HCT116 (cell line): ENCODE results near the gene HSF2BP. TPM values are rescaled to one million over a fixed set of nuclear protein-coding genes. Genes with fewer than 3 reads are reported as not detected.

Source experiments
- ATAC-seq: fragments of 200-7000 bp; cut with Tn5 transposase; 2 replicates; pipeline ENCODE4 v1.9.1; 2020; ENCODE audit warnings: mild to moderate bottlenecking, moderate library complexity
- BruUV-seq: library from RNA; stranded (reverse); fragments of 400-500 nt; replicated peaks from 2 replicates; lab custom pipeline; 2021; lab: Mats Ljungman, UMichigan
- CTCF ChIA-PET: fragments of 300-600 bp; sonication (Branson Sonifier 250); formaldehyde crosslinking; loops from one replicate; lab custom pipeline; 2021; ENCODE audit warnings: antibody characterized with exemption; lab: Charles Lee
- POLR2A ChIA-PET: fragments of 300-600, 350-600 bp; sonication (Branson Sonifier 250); formaldehyde crosslinking; loops from one replicate; lab custom pipeline; 2021; ENCODE audit warnings: antibody characterized with exemption; lab: Charles Lee
- RAD21 ChIA-PET, 2 experiments: fragments of 300-600 bp; sonication (Branson Sonifier 250); formaldehyde crosslinking; loops; one replicate each; lab custom pipeline; 2023; ENCODE audit warnings: low total read pairs in 2 of 2; ENCODE audit not compliant: uncharacterized antibody in 2 of 2, unreplicated experiment in 2 of 2, low non-redundant PET in 1 of 2; lab: Charles Lee
- DNase-seq: peaks from one replicate; pipeline ENCODE4 v3.0.0-alpha.2; 2010; ENCODE audit warnings: low read depth, low spot score
- H2AFZ ChIP-seq: fragments of 200-600 bp; shearing (Covaris generic), sonication (generic); 2 replicates; pipeline ENCODE4 v1.6.1; 2017; ENCODE audit warnings: low read depth, mixed run types, mixed read lengths, antibody characterized with exemption, low read length; ENCODE audit not compliant: poor library complexity, severe bottlenecking
- H3K27ac ChIP-seq: 2 replicates; pipeline ENCODE4 v1.5.1; 2012; ENCODE audit warnings: low read depth, low read length
- H3K27me3 ChIP-seq: fragments of 200-600 bp; sonication (generic); 2 replicates; pipeline ENCODE4 v1.6.1; 2016; ENCODE audit warnings: mixed run types, low read length, mixed read lengths; ENCODE audit not compliant: insufficient read depth
- H3K36me3 ChIP-seq, 2 experiments: fragments of 200-500 bp in 1 of 2; fragments of 200-600 bp in 1 of 2; sonication (Bioruptor generic) in 1 of 2; sonication (generic) in 1 of 2; 2 replicates each; pipeline versions ENCODE4 v1.5.1 to v1.6.1; 2014 to 2016; ENCODE audit warnings: low read length in 2 of 2, inconsistent platforms in 1 of 2, mixed read lengths in 1 of 2, mixed run types in 1 of 2; ENCODE audit not compliant: insufficient read depth in 2 of 2, control insufficient read depth in 1 of 2
- H3K4me1 ChIP-seq, 2 experiments: fragments of 200-600 bp in 1 of 2; sonication (generic) in 1 of 2; 2 replicates each; pipeline versions ENCODE4 v1.5.1 to v1.6.1; 2012 to 2017; ENCODE audit warnings: low read length in 2 of 2, inconsistent platforms in 1 of 2, mild to moderate bottlenecking in 1 of 2, mixed read lengths in 1 of 2, mixed run types in 1 of 2, moderate library complexity in 1 of 2; ENCODE audit not compliant: insufficient read depth in 2 of 2, control insufficient read depth in 1 of 2
- H3K4me2 ChIP-seq: fragments of 200-600 bp; sonication (generic); 2 replicates; pipeline ENCODE4 v1.6.1; 2017; ENCODE audit warnings: mixed run types, low read length, mixed read lengths
- H3K4me3 ChIP-seq, 2 experiments: fragments of 200-600 bp in 1 of 2; sonication (generic) in 1 of 2; replicated peaks in 1 of 2; 2 replicates each; pipeline ENCODE4 v1.5.1; 2011 to 2016; ENCODE audit warnings: low read length in 2 of 2, control low read depth in 1 of 2, low read depth in 1 of 2, mild to moderate bottlenecking in 1 of 2, mixed read lengths in 1 of 2, mixed run types in 1 of 2
- H3K79me2 ChIP-seq: fragments of 200-600 bp; sonication (generic); 2 replicates; pipeline ENCODE4 v1.6.1; 2017; ENCODE audit warnings: mild to moderate bottlenecking, mixed run types, low read length, moderate library complexity, mixed read lengths; ENCODE audit not compliant: insufficient read depth
- H3K9ac ChIP-seq: fragments of 200-600 bp; sonication (generic); 2 replicates; pipeline ENCODE4 v1.6.1; 2016; ENCODE audit warnings: low read length, mixed read lengths
- H3K9me2 ChIP-seq: fragments of 200-600 bp; sonication (generic), shearing (Covaris generic); 2 replicates; pipeline ENCODE4 v1.6.1; 2017; ENCODE audit warnings: mixed run types, mild to moderate bottlenecking, moderate library complexity; ENCODE audit not compliant: insufficient read depth
- H3K9me3 ChIP-seq, 2 experiments: fragments of 200-500 bp in 1 of 2; fragments of 200-600 bp in 1 of 2; sonication (Bioruptor generic) in 1 of 2; sonication (generic) in 1 of 2; 2 replicates each; pipeline ENCODE4 v1.6.1; 2014 to 2017; ENCODE audit warnings: low read length in 2 of 2, mixed read lengths in 2 of 2, inconsistent platforms in 1 of 2, low read depth in 1 of 2, mild to moderate bottlenecking in 1 of 2, mixed run types in 1 of 2, moderate library complexity in 1 of 2; ENCODE audit not compliant: control insufficient read depth in 1 of 2, insufficient read depth in 1 of 2
- H4K20me1 ChIP-seq: fragments of 200-600 bp; sonication (generic), shearing (Covaris generic); 2 replicates; pipeline ENCODE4 v1.6.1; 2017; ENCODE audit warnings: mixed run types, mild to moderate bottlenecking, moderate library complexity; ENCODE audit not compliant: insufficient read depth
- CBX3 ChIP-seq: IDR thresholded peaks from 2 replicates; pipeline ENCODE4 v1.6.1; 2012; ENCODE audit warnings: low read depth
- CEBPB ChIP-seq: IDR thresholded peaks from 2 replicates; pipeline ENCODE4 v1.6.1; 2012; ENCODE audit warnings: low read depth
- EGR1 ChIP-seq: IDR thresholded peaks from 2 replicates; pipeline ENCODE4 v1.6.1; 2012; ENCODE audit warnings: low read depth
- EZH2 ChIP-seq: fragments of 200-600 bp; sonication (generic); IDR thresholded peaks from 2 replicates; pipeline ENCODE4 v1.6.1; 2017; ENCODE audit warnings: antibody characterized with exemption, mixed run types
- EZH2phosphoT487 ChIP-seq: fragments of 200-600 bp; IDR thresholded peaks from 2 replicates; pipeline ENCODE4 v1.6.1; 2018; ENCODE audit warnings: antibody characterized with exemption, borderline replicate concordance
- FOSL1 ChIP-seq: IDR thresholded peaks from 2 replicates; pipeline ENCODE4 v1.6.1; 2012; ENCODE audit warnings: low read depth
- JUND ChIP-seq: IDR thresholded peaks from 2 replicates; pipeline ENCODE4 v1.6.1; 2012
- MAX ChIP-seq: IDR thresholded peaks from 2 replicates; pipeline ENCODE4 v1.6.1; 2012
- POLR2A ChIP-seq: IDR thresholded peaks from 2 replicates; pipeline ENCODE4 v1.7.0; 2011; ENCODE audit warnings: borderline replicate concordance; ENCODE audit not compliant: insufficient read depth, insufficient read length; ENCODE audit errors: extremely low read depth
- POLR2AphosphoS5 ChIP-seq: IDR thresholded peaks from 2 replicates; pipeline ENCODE4 v1.6.1; 2011; ENCODE audit warnings: mild to moderate bottlenecking, low read depth, low read length, moderate library complexity
- RAD21 ChIP-seq: IDR thresholded peaks from 2 replicates; pipeline ENCODE4 v1.6.1; 2012; ENCODE audit warnings: low read depth, mild to moderate bottlenecking
- SIN3A ChIP-seq: IDR thresholded peaks from 2 replicates; pipeline ENCODE4 v1.6.1; 2012; ENCODE audit warnings: low read depth
- SP1 ChIP-seq: IDR thresholded peaks from 2 replicates; pipeline ENCODE4 v1.6.1; 2012; ENCODE audit warnings: low read depth
- SRF ChIP-seq: IDR thresholded peaks from 2 replicates; pipeline ENCODE4 v1.6.1; 2012; ENCODE audit warnings: low read depth
- TCF7L2 ChIP-seq: IDR thresholded peaks from 2 replicates; pipeline ENCODE4 v1.7.0; 2011; ENCODE audit warnings: borderline replicate concordance, inconsistent platforms; ENCODE audit not compliant: insufficient read depth, insufficient read length; ENCODE audit errors: extremely low read depth
- YY1 ChIP-seq: IDR thresholded peaks from 2 replicates; pipeline ENCODE4 v1.6.1; 2011; ENCODE audit warnings: low read length, low read depth, moderate library complexity, mild to moderate bottlenecking; ENCODE audit not compliant: insufficient replicate concordance; ENCODE audit errors: extremely low read depth
- ZNF274 ChIP-seq: fragments of 200-500 bp; sonication (Bioruptor generic); IDR thresholded peaks from 2 replicates; pipeline ENCODE4 v1.6.1; 2014; ENCODE audit warnings: mild to moderate bottlenecking, low read depth, low read length, inconsistent platforms
- intact Hi-C: fragments of 100-400 bp; cut with micrococcal nuclease; formaldehyde crosslinking; loops from 2 replicates; pipeline ENCODE4 v1.10.0; 2022
- total RNA-seq: library from RNA; stranded (reverse); gene quantifications from one replicate; pipeline ENCODE4 v1.2.1, GENCODE V29; 2021; ENCODE audit not compliant: unreplicated experiment
- TF ChIP-seq, protein P1 (sequence below): IDR thresholded peaks from 2 replicates; pipeline ENCODE4 v1.6.1; 2011; ENCODE audit warnings: mild to moderate bottlenecking, low read length, moderate library complexity; ENCODE audit not compliant: insufficient replicate concordance; ENCODE audit errors: extremely low read depth
- TF ChIP-seq, protein P2 (sequence below): IDR thresholded peaks from 2 replicates; pipeline ENCODE4 v1.6.1; 2012

HSF2BP gene
- total RNA-seq, 1 experiment from 2014 or later, result 0.59 TPM

DNA sequence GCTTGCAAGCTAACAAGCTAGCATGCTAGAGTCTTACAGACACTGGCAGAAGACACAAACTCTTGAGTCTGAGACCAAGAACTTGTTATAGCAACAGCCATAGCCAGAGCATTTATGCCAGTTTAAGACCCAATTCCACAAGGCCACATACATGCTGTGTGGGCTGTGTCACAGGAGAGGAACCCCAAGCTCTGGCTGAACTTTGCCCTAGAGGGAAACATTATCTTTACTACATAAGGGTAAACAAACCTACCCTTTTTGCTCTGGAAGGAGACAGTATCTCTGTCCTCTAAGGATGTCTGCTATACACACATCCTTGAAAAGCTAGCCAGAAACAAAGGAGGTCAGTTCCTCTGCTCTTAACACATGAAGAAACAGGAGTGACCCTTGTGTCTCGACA is 70.3 kb downstream of the HSF2BP start:
- Histone ChIP-seq H3K79me2 (no peaks in the 10 kb centered on the region), H3K9ac (no peak overlapping the region), H3K27ac (no peak overlapping the region), H3K36me3 (no peaks in the 10 kb centered on the region), H3K9me3 (no peaks in the 10 kb centered on the region), H4K20me1 (no peaks in the 10 kb centered on the region), H2AFZ (no peak overlapping the region), H3K9me2 (no peaks in the 10 kb centered on the region), H3K4me1 (peaks cover 15 to 19% of the 10 kb centered on the region in 2 experiments), H3K4me3 (no peak overlapping the region), H3K27me3 (no peaks in the 10 kb centered on the region), H3K4me2 (no peak overlapping the region)
- ChIA-PET RAD21 (no interaction called here), POLR2A (no interaction called here), CTCF (no interaction called here)
- intact Hi-C loops, result no loop called here
- ATAC-seq (no peak), DNase-seq (no peak)
- TF ChIP-seq CEBPB, result no peak
- no peak for TF ChIP-seq EZH2
- no peak for TF ChIP-seq SP1
- TF ChIP-seq MAX, result no peak
- TF ChIP-seq YY1, result no peak
- no peak for TF ChIP-seq EZH2phosphoT487
- no peak for TF ChIP-seq POLR2AphosphoS5
- no TSS peak for BruUV-seq

DNA sequence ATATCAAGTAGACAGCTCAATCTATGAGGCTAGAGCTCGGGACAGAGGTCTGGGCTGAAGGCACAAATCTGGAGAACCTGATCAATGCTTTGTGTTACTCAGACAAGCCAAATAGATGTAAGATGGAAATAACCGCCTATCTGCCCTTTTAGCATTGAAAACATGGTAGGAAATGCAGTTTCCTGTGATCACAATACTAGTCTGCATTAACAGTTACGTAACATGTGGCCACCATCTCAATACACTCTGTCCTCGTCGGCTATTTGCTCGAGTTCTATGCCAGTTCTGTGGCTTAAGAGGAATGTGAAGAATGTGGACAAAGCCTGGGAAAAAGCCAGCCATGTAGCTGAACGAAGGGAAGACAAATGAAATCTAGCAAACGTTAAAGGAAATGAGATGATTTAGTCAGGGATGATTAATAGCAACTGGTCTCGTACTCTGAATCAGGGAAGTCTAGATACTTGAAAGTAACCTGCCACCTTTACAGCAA is 73.3 kb downstream of the HSF2BP start:
- intact Hi-C loops, result no loop called here
- POLR2A ChIA-PET, result no interaction called here
- no peaks in the 10 kb centered on the region for H4K20me1 ChIP-seq
- DNase-seq (peak; percentile 61), ATAC-seq (peak; percentile 86)
- H3K36me3 ChIP-seq, result no peaks in the 10 kb centered on the region
- no peaks in the 10 kb centered on the region for H3K9me2 ChIP-seq
- H3K27ac ChIP-seq, result no peak overlapping the region
- peaks cover 15 to 19% of the 10 kb centered on the region in 2 experiments for H3K4me1 ChIP-seq
- H3K4me3 ChIP-seq, result peak overlapping the region in 1 of 2 experiments; percentile 9; a peak in 1 of 4 replicates
- H2AFZ ChIP-seq, result peak overlapping the region; percentile 62
- no peaks in the 10 kb centered on the region for H3K79me2 ChIP-seq
- H3K9ac ChIP-seq, result peak overlapping the region; percentile 21; the same call in 1 of the 2 replicates
- H3K27me3 ChIP-seq, result no peaks in the 10 kb centered on the region
- H3K9me3 ChIP-seq, result no peaks in the 10 kb centered on the region
- peak overlapping the region; percentile 55 for H3K4me2 ChIP-seq
- CTCF ChIA-PET, result no interaction called here
- RAD21 ChIA-PET, result no interaction called here
- no TSS peak for BruUV-seq
- no peak for TF ChIP-seq YY1
- no peak for TF ChIP-seq SRF
- TF ChIP-seq FOSL1, result no peak
- TF ChIP-seq SP1, result 0 out of 2 replicates have a peak, but pooled peaks have one; percentile 25
- TF ChIP-seq, protein P1, sequence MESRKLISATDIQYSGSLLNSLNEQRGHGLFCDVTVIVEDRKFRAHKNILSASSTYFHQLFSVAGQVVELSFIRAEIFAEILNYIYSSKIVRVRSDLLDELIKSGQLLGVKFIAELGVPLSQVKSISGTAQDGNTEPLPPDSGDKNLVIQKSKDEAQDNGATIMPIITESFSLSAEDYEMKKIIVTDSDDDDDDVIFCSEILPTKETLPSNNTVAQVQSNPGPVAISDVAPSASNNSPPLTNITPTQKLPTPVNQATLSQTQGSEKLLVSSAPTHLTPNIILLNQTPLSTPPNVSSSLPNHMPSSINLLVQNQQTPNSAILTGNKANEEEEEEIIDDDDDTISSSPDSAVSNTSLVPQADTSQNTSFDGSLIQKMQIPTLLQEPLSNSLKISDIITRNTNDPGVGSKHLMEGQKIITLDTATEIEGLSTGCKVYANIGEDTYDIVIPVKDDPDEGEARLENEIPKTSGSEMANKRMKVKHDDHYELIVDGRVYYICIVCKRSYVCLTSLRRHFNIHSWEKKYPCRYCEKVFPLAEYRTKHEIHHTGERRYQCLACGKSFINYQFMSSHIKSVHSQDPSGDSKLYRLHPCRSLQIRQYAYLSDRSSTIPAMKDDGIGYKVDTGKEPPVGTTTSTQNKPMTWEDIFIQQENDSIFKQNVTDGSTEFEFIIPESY, result no peak
- TF ChIP-seq CEBPB, result peak; percentile 67
- TF ChIP-seq EZH2, result no peak
- TF ChIP-seq POLR2A, result no peak
- TF ChIP-seq MAX, result peak; percentile 40; the same call in 1 of the 2 replicates
- TF ChIP-seq, protein P2, sequence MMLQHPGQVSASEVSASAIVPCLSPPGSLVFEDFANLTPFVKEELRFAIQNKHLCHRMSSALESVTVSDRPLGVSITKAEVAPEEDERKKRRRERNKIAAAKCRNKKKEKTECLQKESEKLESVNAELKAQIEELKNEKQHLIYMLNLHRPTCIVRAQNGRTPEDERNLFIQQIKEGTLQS, result no peak
- peak; percentile 15; the same call in 1 of the 2 replicates for TF ChIP-seq CBX3
- TF ChIP-seq ZNF274, result no peak
- no peak for TF ChIP-seq EZH2phosphoT487
- TF ChIP-seq TCF7L2, result no peak
- TF ChIP-seq JUND, result no peak
- TF ChIP-seq RAD21, result no peak
- TF ChIP-seq SIN3A, result no peak
- TF ChIP-seq EGR1, result no peak
